ENCODE measurements around the gene TMEM215. TPM values are rescaled to one million over a fixed set of nuclear protein-coding genes. Genes with fewer than 3 reads are reported as not detected.

Gene TMEM215
- total RNA-seq, 2 donors from 2014 or later: 0.09 to 0.13 TPM

- TF ChIP-seq, protein P1, sequence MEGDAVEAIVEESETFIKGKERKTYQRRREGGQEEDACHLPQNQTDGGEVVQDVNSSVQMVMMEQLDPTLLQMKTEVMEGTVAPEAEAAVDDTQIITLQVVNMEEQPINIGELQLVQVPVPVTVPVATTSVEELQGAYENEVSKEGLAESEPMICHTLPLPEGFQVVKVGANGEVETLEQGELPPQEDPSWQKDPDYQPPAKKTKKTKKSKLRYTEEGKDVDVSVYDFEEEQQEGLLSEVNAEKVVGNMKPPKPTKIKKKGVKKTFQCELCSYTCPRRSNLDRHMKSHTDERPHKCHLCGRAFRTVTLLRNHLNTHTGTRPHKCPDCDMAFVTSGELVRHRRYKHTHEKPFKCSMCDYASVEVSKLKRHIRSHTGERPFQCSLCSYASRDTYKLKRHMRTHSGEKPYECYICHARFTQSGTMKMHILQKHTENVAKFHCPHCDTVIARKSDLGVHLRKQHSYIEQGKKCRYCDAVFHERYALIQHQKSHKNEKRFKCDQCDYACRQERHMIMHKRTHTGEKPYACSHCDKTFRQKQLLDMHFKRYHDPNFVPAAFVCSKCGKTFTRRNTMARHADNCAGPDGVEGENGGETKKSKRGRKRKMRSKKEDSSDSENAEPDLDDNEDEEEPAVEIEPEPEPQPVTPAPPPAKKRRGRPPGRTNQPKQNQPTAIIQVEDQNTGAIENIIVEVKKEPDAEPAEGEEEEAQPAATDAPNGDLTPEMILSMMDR (conservative IDR thresholded peaks at IDR 0.05): no peak
- H3K9me3 ChIP-seq (ENCODE audit: control insufficient read depth, low read length): peaks cover 22% of the 10 kb centered on the region
- H3K4me1 ChIP-seq (ENCODE audit: control insufficient read depth, insufficient read depth, low read length): no peaks in the 10 kb centered on the region
- H3K9me3 Mint-ChIP-seq: peaks cover 19% of the 10 kb centered on the region
- no peaks in the 10 kb centered on the region for H3K36me3 Mint-ChIP-seq (ENCODE audit: low read depth)
- no peak overlapping the region for H3K4me3 Mint-ChIP-seq
- peaks cover 49% of the 10 kb centered on the region for H3K27me3 ChIP-seq (ENCODE audit: control insufficient read depth, insufficient read depth, low read length, poor library complexity, severe bottlenecking)
- H3K27ac ChIP-seq (ENCODE audit: low read depth, low read length): no peak overlapping the region
- no peaks in the 10 kb centered on the region for H3K4me1 Mint-ChIP-seq
- no peak overlapping the region for H3K27ac Mint-ChIP-seq
- H3K9ac ChIP-seq (ENCODE audit: extremely low read depth, low read length, poor library complexity, severe bottlenecking): no peak overlapping the region
- WGBS, 2 experiments (ENCODE audit: insufficient coverage in 1 of 2, insufficient read length in 1 of 2): 88% methylated on average over 1 of the region's 1 CpG; no CpG with 5 or more reads in 1 of the 2 experiments
- no peak overlapping the region for H3K4me3 ChIP-seq (ENCODE audit: low read length)
- H3K36me3 ChIP-seq (ENCODE audit: control insufficient read depth, insufficient read depth, low read length): no peaks in the 10 kb centered on the region
- DNase-seq: no peak
- peaks cover 21% of the 10 kb centered on the region for H3K27me3 Mint-ChIP-seq (ENCODE audit: insufficient read depth)
These were observed 8.1 kb upstream of the TMEM215 start for GRCh38 chr9:32775283-32775682.

GRCh38 chr9:32776201-32776600, 7.1 kb upstream of the TMEM215 start:
- Mint-ChIP-seq H3K9me3 (peaks cover 19% of the 10 kb centered on the region), H3K4me1 (no peaks in the 10 kb centered on the region), H3K36me3 (ENCODE audit: low read depth) (no peaks in the 10 kb centered on the region), H3K4me3 (no peak overlapping the region), H3K27me3 (ENCODE audit: insufficient read depth) (peaks cover 30% of the 10 kb centered on the region), H3K27ac (no peak overlapping the region)
- Histone ChIP-seq H3K9ac (ENCODE audit: extremely low read depth, low read length, poor library complexity, severe bottlenecking) (no peak overlapping the region), H3K27me3 (ENCODE audit: control insufficient read depth, insufficient read depth, low read length, poor library complexity, severe bottlenecking) (peaks cover 53% of the 10 kb centered on the region), H3K36me3 (ENCODE audit: control insufficient read depth, insufficient read depth, low read length) (no peaks in the 10 kb centered on the region), H3K27ac (ENCODE audit: low read depth, low read length) (no peak overlapping the region), H3K9me3 (ENCODE audit: control insufficient read depth, low read length) (peaks cover 22% of the 10 kb centered on the region), H3K4me3 (ENCODE audit: low read length) (no peak overlapping the region), H3K4me1 (ENCODE audit: control insufficient read depth, insufficient read depth, low read length) (no peaks in the 10 kb centered on the region)
- TF ChIP-seq, protein P1 (conservative IDR thresholded peaks at IDR 0.05): no peak
- no peak for DNase-seq
- 67 to 84% methylated on average over 3 of the region's 3 CpGs for WGBS, 2 experiments (ENCODE audit: insufficient coverage in 1 of 2, insufficient read length in 1 of 2)

DNA sequence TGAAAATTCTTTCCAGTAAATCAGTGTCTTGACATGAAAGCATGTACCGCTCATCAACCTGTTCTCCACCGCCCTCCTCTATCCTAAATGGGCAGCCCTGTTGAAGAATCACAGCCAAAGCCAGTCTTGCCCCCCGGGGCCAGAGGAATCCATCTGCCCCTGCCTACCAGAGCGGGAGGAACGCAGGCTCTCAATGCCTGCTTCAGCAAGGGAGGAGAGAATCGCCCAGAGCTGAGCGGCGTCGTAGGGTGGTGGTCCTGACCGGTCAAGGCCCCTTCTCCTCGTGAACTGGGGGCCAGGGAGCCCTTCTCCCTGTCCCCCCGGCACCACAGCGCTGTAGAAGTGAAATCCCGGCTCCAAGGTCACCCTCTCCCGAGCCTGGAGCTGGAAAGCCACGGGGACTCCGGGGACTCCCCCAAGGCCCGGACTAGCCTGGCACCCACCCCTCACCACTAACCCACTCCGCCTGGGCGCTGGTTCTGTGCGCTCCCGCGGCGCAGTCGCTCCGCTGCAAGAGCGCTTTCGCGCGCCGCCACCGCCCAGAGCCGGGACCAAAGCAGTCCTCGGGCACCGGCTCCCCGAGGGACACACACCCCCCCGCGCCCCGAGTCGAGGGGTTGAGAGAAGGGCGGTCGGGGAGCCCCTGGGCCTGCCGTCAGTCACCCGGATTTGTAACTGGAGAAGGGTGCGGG, 718 bp upstream of the TMEM215 start:
- peaks cover 3% of the 10 kb centered on the region for H3K4me1 Mint-ChIP-seq
- WGBS, 2 experiments (ENCODE audit: insufficient coverage in 1 of 2, insufficient read length in 1 of 2): 6 to 10% methylated on average over 16 to 45 of the region's 45 CpGs
- no peak overlapping the region for H3K27ac Mint-ChIP-seq
- Histone ChIP-seq H3K9me3 (ENCODE audit: control insufficient read depth, low read length) (no peaks in the 10 kb centered on the region), H3K9ac (ENCODE audit: extremely low read depth, low read length, poor library complexity, severe bottlenecking) (no peak overlapping the region), H3K27me3 (ENCODE audit: control insufficient read depth, insufficient read depth, low read length, poor library complexity, severe bottlenecking) (peaks cover 100% of the 10 kb centered on the region), H3K4me1 (ENCODE audit: control insufficient read depth, insufficient read depth, low read length) (no peaks in the 10 kb centered on the region), H3K36me3 (ENCODE audit: control insufficient read depth, insufficient read depth, low read length) (no peaks in the 10 kb centered on the region), H3K4me3 (ENCODE audit: low read length) (peak overlapping the region; percentile 79), H3K27ac (ENCODE audit: low read depth, low read length) (no peak overlapping the region)
- peak overlapping the region; percentile 65 for H3K4me3 Mint-ChIP-seq
- peaks cover 94% of the 10 kb centered on the region for H3K27me3 Mint-ChIP-seq (ENCODE audit: insufficient read depth)
- TF ChIP-seq, protein P1 (conservative IDR thresholded peaks at IDR 0.05): no peak
- H3K36me3 Mint-ChIP-seq (ENCODE audit: low read depth): no peaks in the 10 kb centered on the region
- peak; percentile 78 for DNase-seq
- H3K9me3 Mint-ChIP-seq: no peaks in the 10 kb centered on the region
